Ovary (tissue), 10 donors: ENCODE results near the gene RASAL2. TPM values are rescaled to one million over a fixed set of nuclear protein-coding genes. Genes with fewer than 3 reads are reported as not detected.

ENCODE experiments used
- DNase-seq, 5 donors: peaks; one replicate each; pipeline ENCODE4 v3.0.0-alpha.2; 2019 to 2020
- H3K27ac ChIP-seq, 2 donors: fragments of 200-600 bp; one replicate each; pipeline versions ENCODE4 v1.5.1 to v1.8.0; 2019 to 2022
- H3K27me3 ChIP-seq: fragments of 200-600 bp; one replicate; pipeline ENCODE4 v1.8.0; 2022
- H3K36me3 ChIP-seq: fragments of 200-600 bp; sonication (generic); one replicate; pipeline ENCODE4 v1.5.1; 2019
- H3K4me1 ChIP-seq: one replicate; pipeline ENCODE4 v1.8.1; 2013; ENCODE audit warnings: mild to moderate bottlenecking, moderate library complexity; ENCODE audit not compliant: insufficient read depth
- H3K4me3 ChIP-seq: fragments of 200-600 bp; sonication (generic); one replicate; pipeline ENCODE4 v1.5.1; 2017
- H3K9me3 ChIP-seq, 2 donors: fragments of 200-600 bp in 1 of 2; sonication (generic) in 1 of 2; one replicate each; pipeline versions ENCODE4 v1.5.1 to v1.8.1; 2013 to 2019; ENCODE audit warnings: mild to moderate bottlenecking in 1 of 2, moderate library complexity in 1 of 2
- EP300 ChIP-seq: sonication (generic); formaldehyde crosslinking; IDR thresholded peaks from one replicate; pipeline ENCODE4 v1.6.1; 2017; ENCODE audit warnings: antibody characterized with exemption
- POLR2A ChIP-seq: fragments of 450-650 bp; IDR thresholded peaks from one replicate; pipeline ENCODE4 v1.6.1; 2017; ENCODE audit warnings: antibody characterized with exemption, mild to moderate bottlenecking, moderate library complexity
- WGBS, 3 donors: extraction: QIAGEN DNeasy Blood & Tissue Kit in 1 of 3; methylation state at CpG; one replicate each; pipeline versions ENCODE4 v1.1.5 to v1.1.7; 2013 to 2017; 5-methylcytosine and 5-hydroxymethylcytosine counted together
- intact Hi-C, 4 donors: fragments of 100-400 bp; cut with DNase I; formaldehyde crosslinking; loops; one replicate each; pipeline versions ENCODE4 v1.11.0 to v1.15.1; 2022 to 2023
- long read RNA-seq, 3 donors: library from polyadenylated mRNA in 2 of 3; unstranded in 2 of 3; transcript quantifications; one replicate each; pipeline ENCODE4 v2.0.0 and lab custom pipeline, GENCODE V29; 2021 to 2026
- polyA plus RNA-seq, 2 donors: library from polyadenylated mRNA; stranded (reverse); fragments of 200-250 nt in 1 of 2; fragments of 350-450 nt in 1 of 2; fragmentation: Illumina TruSeq in 1 of 2; extraction: RNeasy Lipid Tissue Mini Kit (QIAGEN cat#74804) in 1 of 2; gene quantifications; one replicate each; pipeline ENCODE4 v1.2.3, GENCODE V29; 2013 to 2014
- total RNA-seq, 7 donors: library from RNA; depleted of rRNA in 2 of 7; stranded (reverse); fragments of >200 nt in 2 of 7; fragmentation: NEBNext Ultra II Directional in 3 of 7; extraction: Animal tissue kit (Norgen Biotek cat#: 25700) in 3 of 7; gene quantifications; one replicate each; pipeline versions ENCODE4 v1.1.0 to v1.2.4, GENCODE V29; 2016 to 2023
- TF ChIP-seq, protein P1 (sequence below), 3 donors: fragments of 450-650 bp in 2 of 3; fragments of 200-600 bp in 1 of 3; IDR thresholded peaks; one replicate each; pipeline versions ENCODE4 v1.5.1 to v1.8.0; 2016 to 2022; ENCODE audit warnings: antibody characterized with exemption in 3 of 3, mild to moderate bottlenecking in 1 of 3
- donor health status: DM: no; HTN: no; CAD: no; lungs with moderate emphysema.
- donor health status: DM: no; HTN: no; CAD: no.
- donor health status: Bipolar disorder and iron deficiency.
- donor health status: DM: yes; HTN: yes; CAD: no.
- donor health status: DM: no; HTN: no; CAD: no.
- donor health status: DM: yes; HTN: yes; CAD: no.

The RASAL2 gene
- total RNA-seq (10 to 100 TPM in 5 of 7 donors, 1 to 10 TPM in 2; 7.5 to 20.5 (median 11.5) TPM), polyA plus RNA-seq (10 to 100 TPM in 1 of 2 donors, 1 to 10 TPM in 1; 4.2 to 15.5 TPM)
- long read RNA-seq, donor 1, partial matches to known transcripts = 3 of 5 reads
- long read RNA-seq, donor 1, other reads (novel, unspliced or antisense) = 2 of 5 reads
- long read RNA-seq, donor 2, transcript RASAL2-204 (2 exons, 650 nt) = major isoform, 8 of 8 reads
- long read RNA-seq, donor 2, partial matches to known transcripts = 0 of 8 reads
- long read RNA-seq, donor 2, other reads (novel, unspliced or antisense) = 0 of 8 reads
- long read RNA-seq, donor 3, full-length matches to known transcripts = 3 of 13 reads
- long read RNA-seq, donor 3, partial matches to known transcripts = 3 of 13 reads
- long read RNA-seq, donor 3, other reads (novel, unspliced or antisense) = 7 of 13 reads

GRCh38 chr1:178093951-178094738 is at the start of gene RASAL2:
Gene RASAL2, plus strand, starts transcription at chr1:178094104. Its CDS starts 389 bp downstream, at chr1:178094493.
- peaks cover 2% of the 10 kb centered on the region for H3K4me1 ChIP-seq
- H3K9me3 ChIP-seq = no peaks in the 10 kb centered on the region
- peak within 1 kb of the TSS; percentile 50 to 87 for H3K27ac ChIP-seq
- DNase-seq = peak; percentile 45 to 79 (median 71)
- H3K4me3 ChIP-seq = peak within 1 kb of the TSS; percentile 80
- no peaks in the 10 kb centered on the region for H3K36me3 ChIP-seq
- WGBS, 3 donors = 0% methylated on average over 47 to 82 of the region's 82 CpGs
- no peaks in the 10 kb centered on the region for H3K27me3 ChIP-seq
- TF ChIP-seq, protein P1, sequence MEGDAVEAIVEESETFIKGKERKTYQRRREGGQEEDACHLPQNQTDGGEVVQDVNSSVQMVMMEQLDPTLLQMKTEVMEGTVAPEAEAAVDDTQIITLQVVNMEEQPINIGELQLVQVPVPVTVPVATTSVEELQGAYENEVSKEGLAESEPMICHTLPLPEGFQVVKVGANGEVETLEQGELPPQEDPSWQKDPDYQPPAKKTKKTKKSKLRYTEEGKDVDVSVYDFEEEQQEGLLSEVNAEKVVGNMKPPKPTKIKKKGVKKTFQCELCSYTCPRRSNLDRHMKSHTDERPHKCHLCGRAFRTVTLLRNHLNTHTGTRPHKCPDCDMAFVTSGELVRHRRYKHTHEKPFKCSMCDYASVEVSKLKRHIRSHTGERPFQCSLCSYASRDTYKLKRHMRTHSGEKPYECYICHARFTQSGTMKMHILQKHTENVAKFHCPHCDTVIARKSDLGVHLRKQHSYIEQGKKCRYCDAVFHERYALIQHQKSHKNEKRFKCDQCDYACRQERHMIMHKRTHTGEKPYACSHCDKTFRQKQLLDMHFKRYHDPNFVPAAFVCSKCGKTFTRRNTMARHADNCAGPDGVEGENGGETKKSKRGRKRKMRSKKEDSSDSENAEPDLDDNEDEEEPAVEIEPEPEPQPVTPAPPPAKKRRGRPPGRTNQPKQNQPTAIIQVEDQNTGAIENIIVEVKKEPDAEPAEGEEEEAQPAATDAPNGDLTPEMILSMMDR (IDR thresholded peaks at IDR 0.05) = no peak
- TF ChIP-seq EP300 = no peak
- intact Hi-C loops = loop anchor here in 2 of 4 donors (5.0 kb wide), 1 partner anchor 57 kb away; no protein-coding TSS in a partner anchor

GRCh38 chr1:178046591-178047270 is 47.2 kb upstream of the RASAL2 start:
- Histone ChIP-seq H3K27me3 (no peaks in the 10 kb centered on the region), H3K4me1 (no peaks in the 10 kb centered on the region), H3K9me3 (no peaks in the 10 kb centered on the region), H3K4me3 (no peak overlapping the region), H3K27ac (no peak overlapping the region), H3K36me3 (no peaks in the 10 kb centered on the region)
- no peak for DNase-seq
- intact Hi-C loops = no loop called here
- no peak for TF ChIP-seq POLR2A
- TF ChIP-seq, protein P1 (IDR thresholded peaks at IDR 0.05) = no peak
- TF ChIP-seq EP300 = no peak
- WGBS, 3 donors = 9 to 42% (median 15%) methylated on average over 1 of the region's 1 CpG

GRCh38 chr1:178047403-178048093 is 46.4 kb upstream of the RASAL2 start:
- DNase-seq = no peak
- H3K9me3 ChIP-seq = no peaks in the 10 kb centered on the region
- no peaks in the 10 kb centered on the region for H3K36me3 ChIP-seq
- no peak overlapping the region for H3K4me3 ChIP-seq
- 16 to 38% (median 18%) methylated on average over 2 of the region's 2 CpGs for WGBS, 3 donors
- no peaks in the 10 kb centered on the region for H3K27me3 ChIP-seq
- TF ChIP-seq POLR2A = no peak
- no peak overlapping the region for H3K27ac ChIP-seq
- intact Hi-C loops = no loop called here
- peaks cover under 1% of the 10 kb centered on the region for H3K4me1 ChIP-seq

DNA sequence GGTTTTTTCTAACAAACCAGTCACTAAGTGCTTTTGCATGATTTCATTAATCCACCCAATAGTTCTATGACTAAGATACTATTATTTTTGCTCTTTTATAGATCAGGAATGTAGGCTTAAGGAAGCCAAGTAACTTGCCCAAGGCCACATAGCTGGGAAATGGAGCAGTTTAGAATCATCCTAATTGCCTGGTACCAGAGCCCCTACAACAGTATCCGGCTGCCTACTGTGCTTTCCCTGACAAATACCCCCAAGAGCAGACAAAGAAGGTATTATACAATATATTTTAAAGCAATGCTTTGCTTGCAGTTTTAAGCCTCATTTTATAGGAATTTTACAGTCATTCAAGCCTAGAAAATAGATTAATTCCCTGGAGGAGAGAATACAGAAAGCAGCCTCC is 45.5 kb upstream of the RASAL2 start:
- no peak overlapping the region for H3K4me3 ChIP-seq
- TF ChIP-seq, protein P1 (IDR thresholded peaks at IDR 0.05) = no peak
- TF ChIP-seq POLR2A (no peak), EP300 (no peak)
- DNase-seq = no peak
- no peak overlapping the region for H3K27ac ChIP-seq
- WGBS, 3 donors = 59 to 79% (median 77%) methylated on average over 1 of the region's 1 CpG
- no peaks in the 10 kb centered on the region for H3K36me3 ChIP-seq
- no peaks in the 10 kb centered on the region for H3K27me3 ChIP-seq
- peaks cover 3% of the 10 kb centered on the region for H3K4me1 ChIP-seq
- no peaks in the 10 kb centered on the region for H3K9me3 ChIP-seq
- intact Hi-C loops = no loop called here
